ENCODE data around the gene VWF.

VWF gene

DNA sequence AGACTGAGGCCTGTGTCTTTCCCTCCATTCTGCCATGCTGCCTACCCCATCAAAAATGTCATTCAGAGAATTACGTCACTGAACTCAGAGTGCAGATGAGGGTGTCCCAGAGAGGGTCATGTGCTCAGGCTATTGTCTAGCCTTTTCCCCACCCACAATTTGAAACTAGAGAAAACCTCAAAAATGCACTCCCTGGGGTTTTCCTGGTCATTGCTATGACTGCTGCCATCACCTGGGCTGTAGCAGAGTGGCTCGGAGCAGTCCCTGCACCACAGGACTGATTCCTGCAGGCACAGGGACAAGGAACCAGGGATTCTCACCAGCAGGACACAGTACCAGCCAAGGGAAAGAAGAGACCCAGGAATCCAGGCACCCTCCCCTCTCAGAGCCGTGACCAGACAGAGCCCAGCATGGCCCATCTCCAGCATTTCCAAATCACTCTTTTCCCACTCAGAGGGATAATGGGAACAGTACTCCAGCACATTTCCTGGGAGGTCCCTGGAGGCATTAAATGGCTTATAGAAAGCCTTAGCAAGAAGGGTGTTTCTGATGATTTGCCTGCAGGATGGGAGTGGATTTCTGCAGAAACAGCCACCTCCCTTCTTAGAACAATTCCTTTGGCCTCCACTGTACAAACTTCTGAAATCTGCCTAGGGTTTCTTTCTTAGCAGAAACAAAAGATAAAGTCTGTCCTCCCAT, 45.9 kb downstream of the VWF start:
- DNase-seq: peak in 1 of 56 donors; percentile 51

DNA sequence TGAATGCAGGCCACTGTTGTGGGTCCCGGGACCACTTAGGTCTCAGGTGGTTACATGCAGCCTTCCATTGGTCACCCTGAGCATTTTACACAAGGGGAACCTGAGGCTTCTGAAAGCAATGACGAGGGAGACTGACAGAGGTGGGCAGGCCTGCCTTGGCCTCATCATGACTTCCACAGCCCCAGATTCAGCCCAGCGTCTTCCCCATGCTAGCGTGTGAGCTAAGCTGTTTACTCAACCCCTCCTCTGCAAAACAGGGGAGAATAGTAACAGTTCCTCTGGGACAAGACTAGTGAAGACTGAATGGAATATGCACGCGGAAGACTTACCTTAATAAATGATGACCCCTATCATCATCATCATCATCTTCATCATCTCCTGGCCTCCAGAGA, 46.8 kb downstream of the VWF start:
- DNase-seq: no peak

GRCh38 chr12:6076776-6077691, 47.4 kb downstream of the VWF start:
- DNase-seq: no peak

DNA sequence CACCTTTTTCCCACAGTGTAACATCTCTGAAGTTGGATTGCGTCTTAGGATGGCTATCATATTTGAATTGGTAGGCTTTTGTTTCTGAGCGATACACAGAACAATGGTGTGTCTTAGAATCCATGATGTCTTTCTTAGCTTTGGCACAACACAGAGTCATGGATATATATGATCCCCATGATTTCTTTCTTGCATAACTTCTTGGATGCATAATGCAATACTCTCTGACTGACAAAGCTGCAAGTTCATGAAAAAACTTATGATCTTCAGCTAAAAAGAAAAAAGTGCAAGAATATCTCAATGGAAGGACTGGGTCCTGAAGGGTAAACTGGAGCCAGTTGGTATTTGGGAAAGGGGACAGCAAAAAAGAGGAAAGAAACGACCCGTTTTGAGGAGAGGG, 48.1 kb downstream of the VWF start:
- DNase-seq: no peak

DNA sequence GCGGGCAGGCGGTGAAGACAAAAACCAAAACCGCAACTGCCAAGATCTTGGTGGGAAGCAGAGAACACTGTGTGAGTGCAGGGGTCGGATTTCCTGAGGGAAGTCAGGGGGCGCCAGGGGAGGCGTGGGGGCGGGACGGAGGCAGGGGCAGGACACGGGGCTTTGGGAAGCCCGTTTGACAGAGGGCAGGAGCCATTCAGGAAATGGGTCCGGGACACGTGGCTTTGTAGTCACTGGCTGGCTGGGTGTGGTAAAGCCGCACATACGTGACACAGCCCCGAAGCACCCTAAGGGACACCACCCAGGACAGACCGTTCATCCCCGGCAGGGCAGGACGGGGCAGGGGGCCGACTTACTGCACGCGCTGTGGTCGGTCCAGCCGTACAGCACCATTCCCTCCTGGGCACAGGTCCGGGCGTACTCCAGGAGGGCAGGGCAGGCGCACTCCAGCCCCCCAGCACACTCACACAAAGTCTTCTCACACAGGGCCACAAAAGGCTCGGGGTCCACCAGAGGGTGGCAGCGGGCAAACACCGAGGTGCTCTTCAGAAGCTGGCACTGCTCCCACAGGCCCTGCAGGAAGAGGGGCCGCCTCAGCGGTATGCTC, 49.4 kb downstream of the VWF start:
- DNase-seq: peak in 1 of 56 donors; percentile 16

DNA sequence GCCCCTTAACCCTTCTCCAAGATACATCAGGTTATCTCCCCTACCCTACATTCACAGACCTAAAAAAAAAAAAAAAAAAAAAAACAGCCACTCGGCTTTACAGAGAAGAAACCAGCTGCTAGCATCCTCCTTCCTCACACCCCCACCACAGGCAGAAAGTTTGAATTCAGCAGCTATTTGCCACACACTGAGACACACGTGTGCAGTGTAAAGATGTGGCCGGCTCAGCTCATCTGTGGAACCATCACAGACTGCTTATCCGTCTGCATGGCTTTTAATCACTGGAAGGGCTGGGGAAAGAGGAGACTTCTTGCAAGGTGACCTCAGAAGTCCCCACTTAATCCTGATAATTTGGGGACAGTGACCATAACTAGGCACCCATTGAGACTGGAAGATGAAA, 50.0 kb downstream of the VWF start:
- DNase-seq: no peak

DNA sequence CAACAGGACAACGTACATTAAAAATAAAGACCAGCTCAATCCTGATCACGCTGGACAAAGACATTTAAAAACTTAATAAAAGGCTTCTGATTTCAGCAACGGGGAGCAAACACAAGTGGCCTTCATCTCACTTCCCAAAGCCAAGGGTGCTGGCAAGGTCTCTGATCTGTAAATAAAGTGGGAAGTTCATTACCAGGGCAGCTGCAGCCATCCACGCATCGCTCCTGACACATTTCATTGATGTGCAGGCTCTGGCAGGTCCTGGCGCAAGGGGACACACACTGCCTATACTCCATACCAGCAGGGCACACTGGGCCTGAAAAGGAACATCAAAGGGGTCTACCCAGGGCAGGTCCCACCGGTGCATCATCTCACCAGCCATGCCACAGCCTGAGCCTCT, 51.0 kb downstream of the VWF start:
- DNase-seq: no peak

DNA sequence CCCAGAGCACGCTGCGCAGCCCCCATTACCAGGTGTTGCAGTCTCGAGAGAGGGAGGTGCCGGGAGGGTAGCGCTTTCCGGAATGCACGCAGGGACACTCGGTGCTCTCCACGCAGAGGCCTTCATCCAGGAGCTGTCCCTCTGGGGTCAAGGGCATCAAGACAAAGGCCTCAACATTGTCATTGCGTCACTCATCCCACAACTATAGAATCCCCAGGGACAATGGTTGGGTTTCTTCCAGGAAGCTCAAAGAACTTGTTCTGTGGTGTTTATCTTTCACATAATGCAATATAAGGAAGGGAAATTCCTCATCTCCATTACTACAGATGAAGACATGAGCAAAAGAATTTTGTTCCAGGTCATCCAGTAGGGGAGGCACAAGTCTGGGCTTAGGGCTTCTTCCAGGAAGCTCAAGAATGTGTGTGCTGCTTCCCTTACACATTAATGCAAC, 52.1 kb downstream of the VWF start:
- no peak for DNase-seq

DNA sequence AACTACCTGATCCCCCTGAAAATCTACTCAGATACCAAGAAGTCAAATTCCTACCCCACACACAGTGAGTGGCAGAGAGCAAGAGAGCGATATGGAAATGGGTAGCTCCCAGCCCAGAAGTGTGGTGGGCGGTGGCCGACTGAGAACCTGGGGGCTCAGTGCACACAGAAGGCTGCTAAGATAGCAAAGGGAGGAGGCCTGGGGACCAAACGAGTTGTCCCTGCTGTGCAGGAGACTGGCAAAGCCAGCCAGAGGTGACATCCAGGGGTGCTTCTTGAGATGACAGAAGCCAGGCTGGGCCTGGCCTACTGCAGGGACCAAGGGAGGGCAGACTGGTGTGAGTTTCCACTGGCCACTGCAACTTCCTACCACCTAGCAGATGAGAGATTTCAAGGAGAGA, 52.9 kb downstream of the VWF start:
- no peak for DNase-seq

DNA sequence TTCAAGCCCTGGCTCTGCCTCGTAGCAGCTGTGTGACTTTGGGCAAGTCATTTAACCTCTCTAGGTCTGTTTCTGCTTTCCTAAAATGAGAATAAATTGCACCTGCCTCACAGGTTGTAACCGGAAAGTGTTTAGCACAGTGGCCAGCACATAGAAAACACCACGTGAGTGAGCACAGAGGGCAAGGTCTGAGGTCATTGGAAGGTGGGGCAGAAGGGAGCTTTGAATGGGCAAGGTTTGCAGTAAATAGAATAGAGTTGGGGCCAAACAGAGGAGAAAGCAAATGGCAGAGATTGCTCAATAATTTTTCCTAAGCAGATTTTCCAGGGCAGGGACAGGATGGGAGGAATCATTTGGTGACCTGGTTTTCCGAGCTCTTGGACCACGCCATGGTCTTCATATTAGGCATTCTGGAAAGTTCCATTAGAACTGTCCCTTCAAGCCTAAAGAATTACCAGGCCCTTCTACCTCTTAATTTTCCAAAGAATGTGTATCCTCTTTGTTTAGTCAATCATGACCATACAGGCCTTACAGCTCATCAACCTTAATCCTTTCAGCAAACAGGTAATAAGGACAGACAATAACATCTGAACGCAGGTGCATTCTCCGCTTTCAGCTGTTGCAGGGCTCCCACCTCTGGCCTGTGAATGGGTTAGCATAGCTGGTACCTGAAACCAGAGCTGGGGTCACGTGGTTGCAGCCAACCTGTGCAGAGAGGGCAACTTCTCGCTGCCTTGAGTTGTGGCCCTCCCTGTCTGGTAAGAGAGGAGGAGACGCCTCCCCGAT, 53.8 kb downstream of the VWF start:
- no peak for DNase-seq

- peak in 2 of 56 donors; percentile 19 to 39 for DNase-seq
Measured at GRCh38 chr12:6069437-6070093, 54.9 kb downstream of the VWF start.

GRCh38 chr12:6068227-6068626, 56.2 kb downstream of the VWF start:
- DNase-seq: no peak

GRCh38 chr12:6067152-6067916, 57.1 kb downstream of the VWF start:
- DNase-seq: peak in 1 of 56 donors; percentile 20

DNA sequence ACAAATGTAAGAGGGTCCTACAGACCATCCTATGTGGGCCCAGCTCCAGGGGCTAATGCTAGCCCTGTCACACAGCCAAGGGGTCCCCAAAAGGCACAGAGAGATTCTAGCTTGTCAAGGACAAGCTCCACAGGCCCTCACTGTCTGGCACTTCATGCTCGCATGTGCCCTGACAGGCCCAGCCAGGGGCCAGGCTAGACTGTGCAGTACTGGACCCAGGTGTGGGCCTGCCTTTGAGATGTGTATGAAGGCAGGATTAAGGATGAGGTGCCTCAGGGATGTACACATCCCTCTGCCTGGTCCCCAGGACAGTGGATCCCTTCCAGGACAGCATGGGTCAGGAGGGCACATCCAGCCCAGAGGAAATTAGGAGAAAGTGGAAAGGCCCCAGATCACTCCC, 57.8 kb downstream of the VWF start:
- no peak for DNase-seq

DNA sequence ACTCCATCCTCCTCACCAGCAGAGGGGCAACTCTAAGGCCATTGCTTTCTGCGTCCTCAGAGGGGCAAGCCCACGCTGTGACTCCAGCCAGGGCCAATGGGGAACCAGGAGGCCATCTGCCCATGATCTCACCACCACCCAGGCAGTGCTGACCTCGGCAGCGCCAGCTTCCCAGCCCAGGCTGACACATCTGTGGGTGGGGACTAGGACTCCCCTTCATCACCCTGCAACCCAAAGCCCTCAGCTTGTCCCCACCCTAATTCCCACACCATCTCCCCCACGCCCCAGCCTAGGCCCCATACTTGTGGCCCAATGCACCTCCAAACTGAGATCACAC, 58.6 kb downstream of the VWF start:
- peak in 17 of 56 donors; percentile 7 to 60 (median 23) for DNase-seq

GRCh38 chr12:6065131-6065862, 59.2 kb downstream of the VWF start:
- no peak for DNase-seq

DNA sequence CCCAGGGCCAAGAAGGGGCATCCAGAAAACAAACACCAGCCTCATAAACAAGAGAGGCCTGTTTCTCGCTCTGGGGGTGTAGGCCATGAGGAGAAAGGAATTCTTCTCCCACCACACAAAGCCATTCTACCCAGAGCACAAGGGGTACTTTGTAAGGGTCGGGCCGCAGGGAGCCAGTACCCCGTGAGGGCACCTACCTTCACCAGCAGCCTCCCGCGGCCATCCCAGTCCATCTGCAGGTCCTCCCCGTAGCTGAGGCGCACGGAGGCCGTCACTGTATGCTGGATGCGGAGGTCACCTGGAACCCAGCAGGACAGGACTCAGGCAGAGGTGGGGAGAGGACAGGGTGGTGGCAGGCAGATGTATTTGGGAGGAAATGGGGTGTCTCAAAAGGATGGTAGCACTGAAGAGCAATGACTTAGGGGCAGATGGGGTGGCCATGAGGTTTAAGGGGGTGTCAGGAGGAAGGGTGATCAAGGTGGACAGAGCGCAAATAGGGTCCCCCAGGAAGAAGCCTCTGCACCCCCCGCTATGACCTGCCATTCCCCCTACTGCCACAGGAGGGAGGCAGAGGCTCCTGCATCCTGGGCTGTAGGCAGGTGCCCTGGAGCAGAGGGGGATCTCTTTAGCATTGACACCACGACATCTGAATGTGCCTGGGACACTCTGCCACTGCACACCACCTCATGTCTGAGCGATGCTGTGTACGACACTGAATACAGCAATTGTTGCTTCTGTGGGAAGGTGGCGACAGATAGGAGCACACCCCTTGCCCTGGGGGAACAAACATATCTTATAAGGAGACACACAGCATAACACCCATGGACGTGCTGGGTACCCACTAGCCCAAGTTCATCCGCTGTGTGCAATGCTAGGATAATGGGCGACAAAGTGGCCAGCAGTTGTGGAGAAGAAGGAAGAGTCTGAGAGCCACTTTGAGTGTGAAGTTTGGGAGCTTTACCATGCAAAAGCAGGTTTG, 61.4 kb downstream of the VWF start:
- DNase-seq: peak in 46 of 56 donors; percentile 3 to 75 (median 51)

DNA sequence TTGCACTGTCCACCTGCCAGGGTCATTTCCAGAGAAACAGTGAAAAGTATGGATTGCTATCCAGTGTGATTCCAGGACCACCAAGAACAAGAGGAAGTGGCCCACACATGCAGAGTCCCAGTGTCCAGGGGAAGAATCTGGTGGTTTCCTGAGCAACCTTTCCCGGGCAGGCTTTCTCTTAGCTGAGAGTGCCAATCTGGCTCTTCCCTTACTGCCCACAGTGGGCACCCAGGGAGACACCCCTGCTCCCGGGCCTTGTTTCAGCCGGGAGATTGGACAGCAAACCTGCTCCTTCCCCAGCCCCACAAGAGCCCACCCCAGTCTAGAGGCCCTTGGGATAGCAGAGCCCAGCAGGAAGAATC, 62.1 kb downstream of the VWF start:
- peak in 5 of 56 donors; percentile 30 to 57 (median 48) for DNase-seq
